GM12878 (cell line): ENCODE measurements around the gene PRR15. TPM values are rescaled to one million over a fixed set of nuclear protein-coding genes. Genes with fewer than 3 reads are reported as not detected.

Experiments used
- ATAC-seq: fragments of 200-7000 bp; cut with Tn5 transposase; 3 replicates; pipeline ENCODE4 v1.9.1; 2020; ENCODE audit warnings: mild to moderate bottlenecking, moderate library complexity
- BruUV-seq: library from RNA; stranded (reverse); fragments of 400-500 nt; replicated peaks from 2 replicates; lab custom pipeline; 2021; lab: Mats Ljungman, UMichigan
- CTCF ChIA-PET: fragments of 300-600 bp; sonication (Branson Sonifier 250); formaldehyde crosslinking; extraction: SDS; loops from one replicate; lab custom pipeline; 2021; ENCODE audit warnings: inconsistent platforms; lab: Yijun Ruan, JAX
- POLR2A ChIA-PET: fragments of 350-600 bp; formaldehyde crosslinking; extraction: SDS; loops from one replicate; lab custom pipeline; 2021; ENCODE audit warnings: inconsistent platforms; lab: Charles Lee
- RAD21 ChIA-PET: fragments of 300-600 bp; sonication (Branson Sonifier 250); formaldehyde crosslinking; loops from one replicate; lab custom pipeline; 2023; ENCODE audit warnings: antibody characterized with exemption; ENCODE audit not compliant: unreplicated experiment; lab: Charles Lee
- SMC1A ChIA-PET: fragments of 300-600 bp; sonication (Branson Sonifier 250); formaldehyde crosslinking; loops from one replicate; lab custom pipeline; 2023; ENCODE audit not compliant: unreplicated experiment, uncharacterized antibody; lab: Charles Lee
- DNase-seq: peaks from one replicate; pipeline ENCODE4 v3.0.0-alpha.2; 2011; ENCODE audit warnings: low read depth, low spot score
- FAIRE-seq: peaks from 3 replicates; lab custom pipeline; 2011; peaks lifted over from hg19 to GRCh38; lab: Jason Lieb, UNC
- H2AFZ ChIP-seq: 2 replicates; pipeline ENCODE4 v1.6.0; 2011; ENCODE audit warnings: low read depth, low read length, control low read depth; ENCODE audit not compliant: control insufficient read depth
- H3K27ac ChIP-seq: 2 replicates; pipeline ENCODE4 v1.5.1; 2011; ENCODE audit warnings: control low read depth; ENCODE audit not compliant: control insufficient read depth, insufficient read depth
- H3K27me3 ChIP-seq, 2 experiments: replicated peaks in 1 of 2; 2 replicates each; pipeline versions ENCODE4 v1.6.0 to v1.6.1; 2011; ENCODE audit warnings: low read length in 1 of 2; ENCODE audit not compliant: control insufficient read depth in 2 of 2, insufficient read depth in 2 of 2
- H3K36me3 ChIP-seq, 2 experiments: 2 replicates each; pipeline ENCODE4 v1.5.1; 2011; ENCODE audit warnings: low read length in 1 of 2; ENCODE audit not compliant: control insufficient read depth in 2 of 2, insufficient read depth in 2 of 2
- H3K4me1 ChIP-seq: 2 replicates; pipeline ENCODE4 v1.6.1; 2011; ENCODE audit warnings: mild to moderate bottlenecking, low read length, moderate library complexity, mixed read lengths; ENCODE audit not compliant: control insufficient read depth, insufficient read depth
- H3K4me2 ChIP-seq: 2 replicates; pipeline ENCODE4 v1.6.0; 2011; ENCODE audit warnings: control low read depth; ENCODE audit not compliant: control insufficient read depth, insufficient read depth
- H3K4me3 ChIP-seq: fragments of 200-600 bp; sonication (generic); 2 replicates; pipeline ENCODE4 v1.5.1; 2016
- H3K79me2 ChIP-seq: 2 replicates; pipeline ENCODE4 v1.6.0; 2011; ENCODE audit warnings: low read length; ENCODE audit not compliant: control insufficient read depth, insufficient read depth
- H3K9ac ChIP-seq: 2 replicates; pipeline ENCODE4 v1.8.0; 2011; ENCODE audit warnings: low read length, control low read depth, mixed read lengths; ENCODE audit not compliant: control insufficient read depth, insufficient read depth
- H3K9me3 ChIP-seq: replicated peaks from 3 replicates; pipeline ENCODE4 v1.5.1; 2011; ENCODE audit warnings: mild to moderate bottlenecking, low read length; ENCODE audit not compliant: control insufficient read depth, insufficient read depth
- H4K20me1 ChIP-seq: 2 replicates; pipeline ENCODE4 v1.6.0; 2011; ENCODE audit not compliant: control insufficient read depth, insufficient read depth
- BHLHE40 ChIP-seq, 2 experiments: fragments of 450-650 bp in 1 of 2; IDR thresholded peaks; 2 replicates each; pipeline ENCODE4 v1.6.1; 2011 to 2017; ENCODE audit warnings: low read depth in 2 of 2, borderline replicate concordance in 1 of 2, improper control_type of control experiment in 1 of 2, low read length in 1 of 2, mild to moderate bottlenecking in 1 of 2
- ETV6 ChIP-seq, 2 experiments: fragments of 450-650 bp in 1 of 2; IDR thresholded peaks in 1 of 2; conservative IDR thresholded peaks in 1 of 2; 2 replicates each; pipeline ENCODE4 v1.6.1; 2014; ENCODE audit warnings: antibody characterized with exemption in 1 of 2, borderline replicate concordance in 1 of 2, low read depth in 1 of 2, mild to moderate bottlenecking in 1 of 2, moderate library complexity in 1 of 2
- IKZF1 ChIP-seq: fragments of 450-650 bp; conservative IDR thresholded peaks from 2 replicates; pipeline ENCODE4 v1.6.1; 2017; ENCODE audit warnings: antibody characterized with exemption, mild to moderate bottlenecking
- MTA2 ChIP-seq: fragments of 450-650 bp; IDR thresholded peaks from 2 replicates; pipeline ENCODE4 v1.6.1; 2016; ENCODE audit warnings: low read depth, mild to moderate bottlenecking, moderate library complexity
- MYB ChIP-seq: fragments of 150-350 bp; IDR thresholded peaks from 2 replicates; pipeline ENCODE4 v1.6.1; 2014; ENCODE audit warnings: mild to moderate bottlenecking, low read depth, low read length, borderline replicate concordance
- NFIC ChIP-seq: IDR thresholded peaks from 2 replicates; pipeline ENCODE4 v1.6.1; 2012; ENCODE audit warnings: low read depth, mild to moderate bottlenecking, inconsistent platforms, low read length, moderate library complexity
- RELA ChIP-seq: fragments of 450-650 bp; IDR thresholded peaks from 2 replicates; pipeline ENCODE4 v1.8.0; 2014; ENCODE audit warnings: borderline replicate concordance; ENCODE audit not compliant: partially characterized antibody
- SREBF2 ChIP-seq: IDR thresholded peaks from 2 replicates; pipeline ENCODE4 v1.6.1; 2012; ENCODE audit warnings: mild to moderate bottlenecking, low read length
- STAT1 ChIP-seq: fragments of 450-650 bp; conservative IDR thresholded peaks from 2 replicates; pipeline ENCODE4 v1.6.1; 2014; ENCODE audit warnings: antibody characterized with exemption, mild to moderate bottlenecking
- TCF3 ChIP-seq: IDR thresholded peaks from 2 replicates; pipeline ENCODE4 v1.6.1; 2012; ENCODE audit warnings: low read depth, mild to moderate bottlenecking, low read length, borderline replicate concordance; ENCODE audit not compliant: insufficient read depth
- ZNF687 ChIP-seq: fragments of 450-650 bp; IDR thresholded peaks from 2 replicates; pipeline ENCODE4 v1.6.1; 2017; ENCODE audit warnings: mild to moderate bottlenecking, moderate library complexity
- ZSCAN29 ChIP-seq: fragments of 450-650 bp; IDR thresholded peaks from 2 replicates; pipeline ENCODE4 v1.6.1; 2017; ENCODE audit warnings: mild to moderate bottlenecking, moderate library complexity
- WGBS: methylation state at CpG from one replicate; pipeline ENCODE4 v1.1.6; 2016; ENCODE audit warnings: low lambda C conversion rate; ENCODE audit not compliant: insufficient replicate concordance, insufficient coverage; ENCODE audit errors: missing lambda C conversion rate; 5-methylcytosine and 5-hydroxymethylcytosine counted together
- in situ Hi-C: fragments of 300-500 bp; cut with MboI; formaldehyde crosslinking; loops from 9 replicates; pipeline ENCODE4 v1.14.3; 2018; ENCODE audit warnings: mixed read lengths
- intact Hi-C: fragments of 100-400 bp; cut with micrococcal nuclease; formaldehyde crosslinking; loops from one replicate; pipeline ENCODE4 v1.14.2; 2022; ENCODE audit not compliant: unreplicated experiment
- polyA plus RNA-seq, 11 experiments: library from polyadenylated mRNA; depleted of rRNA in 4 of 11; unstranded in 6 of 11; stranded (reverse) in 5 of 11; fragments of >200 nt; fragmentation: Nextera tagmentation in 4 of 11; fragmentation: Illumina TruSeq in 1 of 11; extraction: Ambion mirVana in 4 of 11; extraction: Trizol in 1 of 11; gene quantifications; 1 replicate in 1 of 11; 2 replicates in 10 of 11; pipeline versions ENCODE4 v1.2.1 to v1.2.3, GENCODE V29; 2011 to 2016; ENCODE audit warnings: inconsistent platforms in 2 of 11, missing spikeins in 2 of 11, low read depth in 1 of 11
- total RNA-seq, 4 experiments: library from RNA; depleted of rRNA in 3 of 4; stranded (reverse); fragments of >200 nt in 3 of 4; fragmentation: Illumina TruSeq in 1 of 4; extraction: Trizol in 1 of 4; gene quantifications; 2 replicates each; pipeline versions ENCODE4 v1.2.1 to v1.2.3, GENCODE V29; 2013 to 2021
- TF ChIP-seq, protein P1 (sequence below): fragments of 450-650 bp; IDR thresholded peaks from 2 replicates; pipeline ENCODE4 v1.6.1; 2017; ENCODE audit warnings: antibody characterized with exemption, mild to moderate bottlenecking, moderate library complexity
- TF ChIP-seq, protein P2 (sequence below): IDR thresholded peaks from 2 replicates; pipeline ENCODE4 v1.6.1; 2011; ENCODE audit warnings: borderline replicate concordance, low read depth, mild to moderate bottlenecking, moderate library complexity, mixed read lengths, low read length; ENCODE audit not compliant: insufficient read depth; ENCODE audit errors: extremely low read length

Gene PRR15
- total and polyA plus RNA-seq, 10 of the 15 experiments (the other 5 are each of a cell fraction or from before 2014, with no cell fraction given) = not detected

GRCh38 chr7:29572558-29572957 is 8.9 kb downstream of the PRR15 start (continued):
- TF ChIP-seq ZSCAN29 (no peak), BHLHE40 (IDR thresholded peaks at IDR 0.05; ENCODE audit: borderline replicate concordance in 1 of 2, low read depth in 2 of 2, low read length in 1 of 2) (no peak), NFIC (no peak), SREBF2 (no peak)
- TF ChIP-seq, all 136 proteins: peak for 0

DNA sequence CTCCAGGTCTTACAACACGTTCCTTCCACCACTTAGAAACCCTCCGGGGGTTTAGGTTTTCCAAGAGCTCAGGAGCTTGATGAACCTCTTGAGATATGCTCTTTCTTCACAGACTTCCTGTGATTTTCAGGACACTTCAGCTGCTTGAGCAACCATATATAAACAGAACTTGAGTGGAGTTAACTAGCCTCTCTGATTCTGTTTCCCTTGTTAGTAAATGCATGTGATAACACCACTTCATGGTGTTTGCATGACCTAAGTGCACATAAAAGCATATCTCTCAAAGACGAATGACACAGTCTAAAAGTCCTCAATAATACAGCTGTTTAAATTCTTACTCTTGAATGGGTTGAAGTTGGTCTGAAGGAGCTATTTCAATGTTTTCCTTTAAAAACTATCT is 9.9 kb downstream of the PRR15 start:
- POLR2A ChIA-PET = no interaction called here
- no peaks in the 10 kb centered on the region; the same call in 2 of the 3 replicates for H3K9me3 ChIP-seq
- SMC1A ChIA-PET = no interaction called here

More for the DNA sequence above, 9.9 kb downstream of the PRR15 start:
- ATAC-seq = no peak
- ChIA-PET RAD21 (no interaction called here), CTCF (interaction anchor here (1.1 to 1.9 kb wide), 2 partner anchors 15 to 33 kb away, joined by 4 read pairs; no protein-coding TSS in a partner anchor)
- 9% methylated on average over 3 of the region's 3 CpGs for WGBS
- Histone ChIP-seq H3K9ac (no peak overlapping the region), H3K27ac (no peak overlapping the region), H2AFZ (no peak overlapping the region), H3K4me2 (no peak overlapping the region), H3K4me1 (no peaks in the 10 kb centered on the region), H3K79me2 (no peaks in the 10 kb centered on the region)
- in situ Hi-C loops = no loop called here
- no peak for DNase-seq
- TF ChIP-seq, protein P1, sequence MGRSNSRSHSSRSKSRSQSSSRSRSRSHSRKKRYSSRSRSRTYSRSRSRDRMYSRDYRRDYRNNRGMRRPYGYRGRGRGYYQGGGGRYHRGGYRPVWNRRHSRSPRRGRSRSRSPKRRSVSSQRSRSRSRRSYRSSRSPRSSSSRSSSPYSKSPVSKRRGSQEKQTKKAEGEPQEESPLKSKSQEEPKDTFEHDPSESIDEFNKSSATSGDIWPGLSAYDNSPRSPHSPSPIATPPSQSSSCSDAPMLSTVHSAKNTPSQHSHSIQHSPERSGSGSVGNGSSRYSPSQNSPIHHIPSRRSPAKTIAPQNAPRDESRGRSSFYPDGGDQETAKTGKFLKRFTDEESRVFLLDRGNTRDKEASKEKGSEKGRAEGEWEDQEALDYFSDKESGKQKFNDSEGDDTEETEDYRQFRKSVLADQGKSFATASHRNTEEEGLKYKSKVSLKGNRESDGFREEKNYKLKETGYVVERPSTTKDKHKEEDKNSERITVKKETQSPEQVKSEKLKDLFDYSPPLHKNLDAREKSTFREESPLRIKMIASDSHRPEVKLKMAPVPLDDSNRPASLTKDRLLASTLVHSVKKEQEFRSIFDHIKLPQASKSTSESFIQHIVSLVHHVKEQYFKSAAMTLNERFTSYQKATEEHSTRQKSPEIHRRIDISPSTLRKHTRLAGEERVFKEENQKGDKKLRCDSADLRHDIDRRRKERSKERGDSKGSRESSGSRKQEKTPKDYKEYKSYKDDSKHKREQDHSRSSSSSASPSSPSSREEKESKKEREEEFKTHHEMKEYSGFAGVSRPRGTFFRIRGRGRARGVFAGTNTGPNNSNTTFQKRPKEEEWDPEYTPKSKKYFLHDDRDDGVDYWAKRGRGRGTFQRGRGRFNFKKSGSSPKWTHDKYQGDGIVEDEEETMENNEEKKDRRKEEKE = no peak
- TF ChIP-seq IKZF1 (no peak), ETV6 (conservative IDR thresholded peaks at IDR 0.05 in 1 of 2, IDR thresholded peaks at IDR 0.05 in 1 of 2; ENCODE audit: borderline replicate concordance in 1 of 2, low read depth in 1 of 2) (no peak), TCF3 (no peak), MYB (no peak), ZNF687 (no peak), STAT1 (no peak), SREBF2 (no peak), MTA2 (no peak), RELA (no peak)
- TF ChIP-seq, protein P2, sequence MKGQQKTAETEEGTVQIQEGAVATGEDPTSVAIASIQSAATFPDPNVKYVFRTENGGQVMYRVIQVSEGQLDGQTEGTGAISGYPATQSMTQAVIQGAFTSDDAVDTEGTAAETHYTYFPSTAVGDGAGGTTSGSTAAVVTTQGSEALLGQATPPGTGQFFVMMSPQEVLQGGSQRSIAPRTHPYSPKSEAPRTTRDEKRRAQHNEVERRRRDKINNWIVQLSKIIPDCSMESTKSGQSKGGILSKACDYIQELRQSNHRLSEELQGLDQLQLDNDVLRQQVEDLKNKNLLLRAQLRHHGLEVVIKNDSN = no peak
- TF ChIP-seq, all 136 proteins: peak for 0
- H3K27me3 ChIP-seq = no peaks in the 10 kb centered on the region
- intact Hi-C loops = no loop called here
- H3K4me3 ChIP-seq = no peak overlapping the region
- no peak for FAIRE-seq
- H3K36me3 ChIP-seq = no peaks in the 10 kb centered on the region
- no peaks in the 10 kb centered on the region for H4K20me1 ChIP-seq
- no TSS peak for BruUV-seq
